ENCODE measurements around the gene GRAMD4.

The GRAMD4 gene, protein sequence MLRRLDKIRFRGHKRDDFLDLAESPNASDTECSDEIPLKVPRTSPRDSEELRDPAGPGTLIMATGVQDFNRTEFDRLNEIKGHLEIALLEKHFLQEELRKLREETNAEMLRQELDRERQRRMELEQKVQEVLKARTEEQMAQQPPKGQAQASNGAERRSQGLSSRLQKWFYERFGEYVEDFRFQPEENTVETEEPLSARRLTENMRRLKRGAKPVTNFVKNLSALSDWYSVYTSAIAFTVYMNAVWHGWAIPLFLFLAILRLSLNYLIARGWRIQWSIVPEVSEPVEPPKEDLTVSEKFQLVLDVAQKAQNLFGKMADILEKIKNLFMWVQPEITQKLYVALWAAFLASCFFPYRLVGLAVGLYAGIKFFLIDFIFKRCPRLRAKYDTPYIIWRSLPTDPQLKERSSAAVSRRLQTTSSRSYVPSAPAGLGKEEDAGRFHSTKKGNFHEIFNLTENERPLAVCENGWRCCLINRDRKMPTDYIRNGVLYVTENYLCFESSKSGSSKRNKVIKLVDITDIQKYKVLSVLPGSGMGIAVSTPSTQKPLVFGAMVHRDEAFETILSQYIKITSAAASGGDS

DNA sequence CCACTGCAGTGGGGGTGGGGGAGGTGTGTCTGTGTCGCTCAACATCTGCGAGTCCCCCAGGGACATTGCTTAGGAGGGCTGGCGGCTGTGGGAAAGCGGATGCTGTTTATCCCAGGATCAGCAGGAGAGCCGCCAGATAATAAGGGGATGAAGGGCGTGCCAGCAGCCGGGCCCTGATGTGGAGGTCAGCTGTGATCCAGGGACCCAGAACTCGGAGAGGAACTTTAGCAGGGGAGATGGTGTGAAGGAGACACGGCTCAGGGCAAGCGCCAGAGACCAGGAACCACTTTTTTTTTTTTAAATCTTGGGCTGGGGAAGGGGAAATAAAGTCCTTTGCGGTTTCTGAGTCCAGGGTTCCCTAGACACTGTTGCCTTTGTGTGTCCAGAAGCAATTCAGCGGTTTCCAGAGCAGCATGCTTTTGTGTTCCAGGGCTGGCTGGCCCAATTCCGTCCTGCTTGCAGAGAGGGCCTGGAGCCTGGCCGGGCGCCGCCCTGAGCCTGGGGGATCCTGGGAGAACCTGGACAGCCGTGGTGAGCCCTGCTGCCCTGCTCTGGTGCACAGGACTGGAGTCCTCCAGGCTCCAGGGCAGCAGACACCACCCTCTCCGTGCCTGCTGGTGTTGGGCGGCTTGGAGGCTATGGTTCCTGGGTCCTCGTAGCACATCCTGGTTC, at the start of gene GRAMD4:
Gene GRAMD4 (plus strand): TSS at position 557 of the 672 bp plus-strand sequence. CDS start 6,414 bp downstream, outside the sequence.
- no peak for DNase-seq

DNA sequence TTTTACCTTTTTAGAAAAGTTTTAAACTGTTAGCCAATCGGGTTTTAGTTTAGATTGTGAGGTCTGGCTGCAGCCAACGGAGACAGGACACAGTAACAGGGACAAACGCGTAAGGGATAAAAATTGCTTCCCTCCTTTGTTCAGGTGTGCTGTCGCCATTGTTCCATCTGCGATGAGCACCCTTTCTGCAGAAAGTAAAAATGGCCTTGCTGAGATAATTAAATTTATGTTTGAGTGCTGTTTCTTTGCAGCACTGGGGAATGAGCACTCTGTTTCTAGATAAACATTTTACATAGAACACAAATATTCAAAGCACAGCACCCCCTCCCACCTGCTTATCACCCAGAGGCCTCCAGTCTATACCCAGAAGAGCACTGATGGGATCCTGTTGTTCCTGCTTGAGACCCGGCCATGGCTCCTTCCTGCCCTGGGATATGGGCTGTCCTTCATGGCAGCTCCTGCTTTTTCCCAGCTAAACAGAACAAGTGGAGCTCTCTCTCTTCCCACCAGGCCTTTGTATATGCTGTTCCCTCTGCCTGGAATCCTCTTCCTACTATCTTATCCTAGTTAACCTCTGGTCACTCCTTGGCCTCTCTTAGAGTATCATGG, 48.4 kb upstream of the GRAMD4 start:
- DNase-seq: no peak

DNA sequence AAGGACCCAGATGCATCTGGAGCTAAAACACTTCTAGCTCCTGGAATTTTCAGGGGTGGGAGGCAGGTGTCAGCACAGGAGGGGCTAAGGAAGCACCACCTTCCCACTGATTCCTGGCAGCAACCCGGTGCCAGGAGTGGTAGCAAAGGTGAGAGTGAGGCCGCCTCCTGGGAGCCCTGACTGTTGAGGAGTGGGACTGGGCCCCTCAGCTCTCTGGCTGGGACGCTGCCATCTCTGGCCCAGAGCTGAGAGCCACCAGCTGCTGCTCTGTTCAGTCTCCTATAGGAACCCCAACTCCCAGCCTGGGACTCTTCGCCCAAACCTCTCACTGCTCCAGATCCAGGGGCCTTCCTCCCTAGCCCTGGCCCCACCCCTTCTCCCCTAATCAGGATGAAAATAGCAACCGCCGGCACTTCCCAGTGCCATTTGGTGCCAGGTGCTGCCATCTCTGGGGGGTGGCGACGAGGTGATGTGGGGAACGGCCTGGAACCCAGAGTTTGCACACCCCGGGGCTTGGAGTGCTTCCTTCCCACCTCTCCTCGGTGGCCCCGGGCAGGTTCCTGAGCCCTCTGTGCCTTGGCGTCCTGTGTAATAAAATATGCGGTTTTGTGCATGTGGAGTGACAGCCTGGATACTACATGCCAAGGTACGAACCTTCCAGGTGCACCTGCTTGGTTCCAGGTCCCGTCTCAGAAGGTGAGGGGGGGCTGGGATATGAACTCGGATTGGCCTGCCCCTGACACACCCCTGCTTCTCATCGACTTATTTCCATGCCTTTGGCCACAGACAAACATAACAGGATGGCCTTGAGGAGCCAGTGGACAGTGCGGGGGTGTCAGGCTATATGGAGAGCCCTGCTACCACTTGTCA, 47.0 kb upstream of the GRAMD4 start:
- DNase-seq: no peak

DNA sequence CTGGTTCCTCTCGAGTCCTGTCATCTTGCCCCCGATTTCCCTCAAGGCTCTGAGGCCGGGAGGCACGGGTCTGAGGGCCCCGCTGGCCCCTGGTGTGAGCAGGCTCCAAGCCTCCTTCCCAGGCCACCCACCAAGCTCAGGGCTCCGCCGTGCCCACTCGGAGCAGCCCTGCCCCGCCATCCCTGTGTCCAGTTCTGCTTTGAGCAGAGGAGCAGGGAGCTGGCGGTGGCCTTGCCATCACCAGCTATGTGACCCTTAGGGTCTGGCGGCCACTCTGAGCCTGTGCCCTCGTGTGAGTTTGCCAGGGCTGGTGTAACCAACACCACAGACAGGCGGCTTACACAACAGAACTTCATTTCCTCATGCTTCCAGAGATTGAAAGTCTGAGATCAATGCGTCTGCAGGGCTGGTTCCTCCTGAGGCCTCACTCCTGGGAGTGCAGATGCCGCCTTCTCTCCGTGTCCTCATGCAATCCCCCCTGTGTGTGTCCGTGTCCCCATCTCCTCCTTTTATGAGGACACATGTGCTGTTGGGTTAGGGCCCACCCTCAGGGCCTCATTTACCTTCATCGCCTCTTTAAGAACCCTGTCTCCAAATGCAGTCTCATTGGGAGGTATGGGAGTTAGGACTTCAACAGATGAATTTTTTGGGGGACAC, 46.3 kb upstream of the GRAMD4 start:
- DNase-seq: no peak

DNA sequence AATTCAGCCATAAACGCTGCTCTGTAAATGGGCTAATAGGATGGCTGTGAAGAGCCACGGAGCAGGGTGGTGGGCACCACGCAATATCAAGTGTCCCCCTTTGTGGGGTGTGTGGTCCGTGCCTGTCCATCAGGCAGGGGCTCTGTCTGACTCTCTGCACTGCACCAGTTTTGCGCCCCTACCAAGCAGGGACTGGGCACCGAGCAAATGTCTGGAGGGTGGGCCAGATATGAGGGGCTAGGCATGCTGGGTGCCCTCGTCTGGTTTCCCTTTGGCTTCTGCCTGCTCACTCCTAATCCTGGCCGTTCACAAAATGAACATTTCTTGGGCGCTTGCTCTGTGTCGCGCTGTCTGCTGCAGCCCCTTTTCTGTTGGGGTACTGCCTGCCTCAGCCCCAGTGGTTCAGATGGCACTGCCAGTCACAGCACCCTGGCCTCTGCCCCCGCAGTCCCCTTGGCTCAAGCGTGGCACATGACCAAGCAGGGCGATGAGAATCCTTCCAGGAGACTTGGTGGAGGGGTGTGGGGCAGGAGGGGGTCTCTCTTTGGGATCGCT, 45.7 kb upstream of the GRAMD4 start:
- DNase-seq: no peak

DNA sequence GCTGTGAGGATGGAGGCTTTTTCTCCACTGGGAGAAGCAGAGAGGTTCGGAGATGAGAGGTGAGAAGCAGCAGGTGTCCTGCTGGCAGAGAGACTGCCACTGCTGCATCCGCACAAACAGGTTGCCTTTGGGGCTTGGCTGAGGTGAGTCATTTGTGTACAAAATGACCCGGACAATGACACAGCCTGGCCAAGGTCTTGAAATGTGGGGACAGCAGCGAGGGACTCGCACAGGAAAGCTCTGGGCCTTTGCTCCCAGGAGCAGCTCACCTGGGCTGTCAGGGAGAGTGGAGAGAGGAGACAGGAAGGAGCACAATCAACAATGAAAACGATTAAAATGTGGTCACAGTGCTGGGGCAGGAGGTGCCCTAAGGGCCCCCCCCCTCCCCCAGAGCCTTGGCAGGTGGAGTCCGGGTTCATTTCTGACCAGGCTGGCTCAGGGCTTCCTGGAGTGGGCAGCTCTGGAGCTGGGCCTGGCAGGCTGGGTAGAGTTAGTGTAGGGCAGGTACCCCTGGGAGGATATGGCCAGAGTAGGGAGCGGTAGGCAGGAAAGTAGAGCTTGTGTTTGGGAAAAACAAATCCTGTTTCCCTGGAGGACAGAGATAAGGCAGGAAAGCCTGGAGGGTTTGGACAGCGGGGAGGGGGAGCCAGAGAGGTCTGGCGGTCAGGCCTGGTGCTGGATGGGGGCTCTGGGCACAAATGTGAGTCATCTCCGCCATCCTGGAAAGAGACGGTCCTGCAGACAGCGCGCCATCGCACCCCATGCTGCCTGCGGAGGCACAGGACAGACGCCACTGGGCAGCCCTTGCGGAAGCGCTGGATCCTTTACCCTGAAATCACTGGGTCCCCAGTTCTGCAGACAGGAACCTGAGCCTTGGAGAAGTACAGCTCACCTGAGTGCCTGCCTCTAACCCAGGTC, 44.9 kb upstream of the GRAMD4 start:
- DNase-seq: no peak

DNA sequence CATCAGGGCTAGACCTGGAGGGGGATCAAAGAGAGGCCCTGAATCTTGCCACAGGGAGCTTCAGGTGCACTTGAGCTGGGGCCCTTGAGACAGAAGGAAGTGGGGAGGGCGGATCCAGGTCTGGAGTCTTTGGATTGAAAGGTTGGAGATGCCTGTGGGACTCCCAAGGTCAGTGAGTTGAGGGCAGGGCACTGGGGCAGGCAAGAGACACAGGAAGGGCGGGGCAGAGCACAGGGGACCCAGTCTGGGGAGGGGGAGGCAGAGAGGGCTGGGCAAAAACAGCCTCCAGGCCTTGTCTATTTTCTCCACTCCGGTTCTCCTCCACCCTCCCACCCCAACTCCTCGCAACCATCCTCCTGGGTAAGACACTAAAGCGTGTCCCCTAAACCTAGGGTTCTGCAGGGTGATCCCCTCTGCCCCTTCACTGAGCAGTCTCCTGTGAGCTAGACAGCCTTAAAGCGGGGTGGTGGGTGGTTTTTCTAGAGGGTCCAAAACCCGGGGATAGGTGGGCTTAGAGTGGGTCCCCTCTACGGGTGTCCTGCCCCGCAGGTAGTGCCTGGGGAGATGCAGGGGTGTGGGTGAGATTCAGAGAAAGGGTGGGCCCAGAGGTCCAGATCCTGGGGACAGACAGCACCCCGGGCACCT, 44.2 kb upstream of the GRAMD4 start:
- DNase-seq: peak; percentile 32

DNA sequence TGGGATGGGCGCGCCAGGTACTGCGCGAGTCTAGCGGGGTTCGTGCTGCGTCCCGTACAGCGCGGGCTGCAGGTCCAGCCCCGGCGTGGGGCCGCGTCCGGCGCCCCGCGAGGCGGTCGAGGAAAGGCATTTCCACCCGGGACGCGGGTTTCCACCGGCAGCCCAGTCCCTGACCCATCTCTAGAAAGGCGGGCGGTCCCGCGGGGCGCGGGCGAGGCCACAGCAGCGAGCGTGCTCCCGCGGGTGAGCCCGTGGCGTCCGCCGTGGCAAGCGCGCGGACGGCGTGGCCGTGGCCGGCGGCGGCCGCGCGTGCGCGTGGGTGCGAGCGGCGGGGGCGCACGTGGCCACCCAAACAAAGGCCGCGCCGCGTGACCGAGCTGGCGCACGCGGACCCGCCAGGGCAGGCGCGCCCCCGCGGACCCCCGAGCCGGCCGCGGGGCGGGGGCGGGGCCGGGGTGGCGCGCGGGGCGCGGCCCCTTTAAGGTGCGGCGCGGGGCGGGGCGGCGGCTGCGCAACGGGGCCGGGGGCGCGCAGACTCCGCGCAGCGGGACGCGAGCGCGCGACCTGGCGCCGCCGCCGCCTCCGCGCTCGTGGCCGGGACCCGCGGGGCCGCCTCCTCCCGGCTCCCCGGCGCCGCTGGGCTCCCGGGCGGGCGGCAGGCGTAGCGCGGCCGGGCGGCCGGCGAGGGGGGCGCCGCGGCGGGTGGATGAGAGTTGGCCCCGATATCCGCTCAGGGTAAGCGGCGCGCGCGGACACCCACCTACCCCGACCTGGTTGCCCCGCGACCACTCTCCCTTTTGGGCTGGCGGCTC, 43.4 kb upstream of the GRAMD4 start:
- DNase-seq: peak; percentile 59

DNA sequence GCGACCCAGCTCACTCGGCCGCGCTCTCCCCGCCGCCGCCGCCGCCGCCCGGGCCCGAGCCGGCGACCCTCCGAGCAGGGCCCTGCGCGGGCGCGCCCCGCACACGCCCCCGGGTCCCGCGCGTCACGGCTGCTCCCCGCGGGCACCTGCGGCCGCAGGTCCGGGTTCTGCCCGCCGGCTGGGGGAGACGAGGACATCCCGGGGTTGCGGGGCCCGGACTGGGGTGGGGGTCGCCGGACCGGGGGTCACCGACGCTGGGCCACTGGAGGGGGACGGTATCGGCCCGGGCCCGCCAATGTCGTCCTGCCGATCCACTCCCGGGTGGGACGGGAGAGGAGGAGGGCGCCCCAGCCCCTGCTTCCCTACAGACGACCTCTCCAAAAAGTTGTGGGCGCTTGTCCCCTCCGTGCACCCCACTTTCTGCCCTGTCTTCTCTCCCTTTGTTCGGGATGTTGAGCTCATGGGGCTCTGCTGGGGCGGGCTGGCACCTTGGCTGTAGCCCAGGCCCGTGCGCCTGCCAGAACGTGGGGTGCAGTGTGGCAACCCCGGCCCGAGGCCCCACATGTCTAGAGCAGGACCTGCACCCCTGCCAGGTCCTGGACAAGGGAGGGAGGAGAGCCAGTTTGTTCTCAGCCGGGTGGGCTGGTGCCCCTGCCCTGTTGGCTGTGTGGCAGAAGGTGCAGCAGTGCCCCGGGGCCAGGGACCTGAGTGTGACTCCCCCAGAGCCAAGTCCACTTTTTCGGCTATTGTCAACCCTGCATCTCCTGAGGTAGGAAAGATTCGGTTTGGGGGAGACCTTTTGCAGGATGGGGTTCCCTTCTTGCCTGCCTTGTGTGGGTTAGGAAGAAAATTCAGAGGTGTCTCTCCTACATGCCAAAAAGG, 42.6 kb upstream of the GRAMD4 start:
- DNase-seq: peak; percentile 35

DNA sequence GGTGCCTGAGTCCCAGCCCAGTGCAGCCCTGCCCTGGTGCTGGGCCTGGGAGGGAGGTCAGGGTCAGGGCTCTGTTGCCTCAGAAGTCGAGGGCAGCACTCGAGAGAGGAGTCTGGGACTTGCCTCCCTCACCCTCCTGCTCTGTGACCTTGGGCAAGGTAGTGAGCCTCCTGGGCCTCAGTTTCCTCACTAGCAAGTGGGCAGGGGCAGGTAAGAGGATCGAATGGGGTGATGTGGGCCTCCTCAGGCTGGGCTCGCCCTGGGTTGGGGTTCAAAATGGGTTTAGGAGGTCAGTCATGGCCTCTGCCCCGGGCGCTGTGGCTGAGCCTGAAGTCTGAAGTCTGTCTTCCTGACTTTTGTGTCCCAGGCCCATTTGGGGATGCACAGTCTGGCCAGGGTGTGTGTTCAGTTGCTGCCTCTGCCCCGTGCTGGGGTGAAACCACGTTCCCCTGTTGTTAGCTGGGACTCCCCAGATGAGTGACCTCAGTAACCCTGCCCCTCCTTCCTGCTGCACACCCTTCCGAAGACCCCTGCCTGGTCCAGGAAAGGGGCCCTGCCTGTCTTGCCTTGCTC, 41.8 kb upstream of the GRAMD4 start:
- peak; percentile 39 for DNase-seq

DNA sequence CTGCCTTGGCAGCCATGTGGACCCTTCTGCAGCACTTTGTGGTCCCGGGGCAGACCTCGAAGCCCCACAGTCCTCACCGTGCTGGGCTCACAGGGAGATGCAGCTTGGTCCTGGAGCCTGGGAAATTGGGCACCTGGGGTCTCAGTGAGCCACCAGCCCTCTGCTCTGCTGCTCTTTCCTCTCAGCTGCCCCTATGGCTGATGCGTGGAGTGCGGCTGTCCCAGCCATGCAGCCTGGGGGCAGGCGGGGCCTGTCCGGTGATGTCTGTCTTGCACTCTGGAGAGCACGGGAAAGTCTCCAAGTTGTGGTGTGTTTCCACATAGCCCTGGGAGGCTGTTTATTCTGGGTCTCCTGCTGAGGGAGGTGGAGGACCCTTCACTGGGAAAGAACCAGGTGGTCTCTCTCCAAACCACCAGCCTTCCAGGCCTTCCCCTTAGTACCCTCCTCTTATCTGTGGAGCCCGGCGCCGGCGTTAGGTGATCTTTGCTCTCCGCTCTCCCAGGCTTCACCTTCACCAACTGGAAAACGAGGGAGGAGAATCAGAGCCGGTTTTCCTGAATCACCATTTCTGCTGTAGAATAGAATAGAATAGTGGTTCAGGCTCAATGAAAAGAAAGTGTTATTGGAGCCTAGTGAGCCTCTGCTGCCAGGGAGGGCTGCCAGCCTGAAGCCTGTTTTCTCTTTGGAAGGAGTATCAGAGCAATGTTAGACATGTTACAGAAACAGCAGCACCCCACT, 41.2 kb upstream of the GRAMD4 start:
- DNase-seq: peak; percentile 55

DNA sequence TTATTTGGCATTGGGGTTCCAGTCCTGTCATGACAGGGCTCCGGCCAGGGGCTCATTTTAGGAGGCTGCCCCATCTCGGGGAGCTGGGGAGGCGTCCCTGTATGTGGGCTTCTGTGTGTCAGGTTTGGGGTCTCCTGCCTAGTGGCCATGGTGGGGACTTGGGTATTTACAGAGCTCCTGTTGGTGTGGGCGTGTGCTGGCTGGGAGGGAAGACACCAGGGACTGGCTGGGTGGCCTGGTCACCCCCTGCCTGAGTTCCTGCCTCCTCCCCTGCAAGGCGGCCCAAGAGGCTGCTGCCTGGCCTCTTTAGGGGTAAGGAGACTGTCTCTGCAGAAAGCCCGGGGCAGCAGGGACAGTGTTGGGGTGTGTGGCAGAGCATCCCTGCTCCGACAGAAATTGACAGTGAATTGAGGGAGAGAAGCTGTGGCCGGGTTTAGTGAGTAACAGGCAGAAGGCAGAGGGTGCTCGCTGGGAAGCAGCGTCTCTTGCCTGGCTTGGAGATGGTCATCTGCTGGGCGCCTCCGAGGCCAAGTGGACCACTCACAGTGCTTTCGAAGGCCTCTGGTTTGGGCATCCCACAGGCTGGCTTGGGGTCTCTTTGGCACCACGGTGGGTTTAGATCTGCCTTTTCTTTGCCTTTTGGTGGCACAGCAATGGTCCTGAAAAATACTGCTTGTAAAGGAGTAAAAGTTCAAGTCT, 40.3 kb upstream of the GRAMD4 start:
- peak; percentile 40 for DNase-seq

DNA sequence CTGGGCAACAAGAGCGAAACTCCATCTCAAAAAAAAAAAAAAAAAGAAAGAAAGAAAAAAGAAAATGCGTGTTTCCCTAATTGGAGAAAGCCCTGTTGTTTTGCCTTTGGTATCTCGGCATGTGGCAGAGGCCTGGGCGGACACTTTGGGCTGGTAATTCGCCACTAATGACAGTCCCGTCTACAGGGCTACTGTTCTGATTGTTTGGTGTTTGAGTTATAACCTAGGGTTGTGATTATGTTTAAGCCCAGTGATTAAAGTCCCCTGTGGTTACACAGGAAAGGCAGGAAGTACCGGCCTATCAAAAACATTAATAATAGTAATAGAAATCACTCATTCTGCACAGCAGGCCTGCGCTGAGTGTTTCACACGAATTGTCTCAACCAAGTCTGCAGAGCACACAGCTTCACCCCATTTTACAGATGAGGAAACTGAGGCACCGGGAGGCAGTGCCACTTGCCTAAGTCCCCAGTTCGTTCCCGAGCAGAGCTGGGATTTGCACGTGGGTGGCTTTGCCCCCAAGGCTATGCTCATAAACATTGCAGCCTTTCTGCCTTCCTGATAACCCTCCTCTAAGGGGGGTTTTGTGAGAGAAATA, 39.1 kb upstream of the GRAMD4 start:
- DNase-seq: no peak

DNA sequence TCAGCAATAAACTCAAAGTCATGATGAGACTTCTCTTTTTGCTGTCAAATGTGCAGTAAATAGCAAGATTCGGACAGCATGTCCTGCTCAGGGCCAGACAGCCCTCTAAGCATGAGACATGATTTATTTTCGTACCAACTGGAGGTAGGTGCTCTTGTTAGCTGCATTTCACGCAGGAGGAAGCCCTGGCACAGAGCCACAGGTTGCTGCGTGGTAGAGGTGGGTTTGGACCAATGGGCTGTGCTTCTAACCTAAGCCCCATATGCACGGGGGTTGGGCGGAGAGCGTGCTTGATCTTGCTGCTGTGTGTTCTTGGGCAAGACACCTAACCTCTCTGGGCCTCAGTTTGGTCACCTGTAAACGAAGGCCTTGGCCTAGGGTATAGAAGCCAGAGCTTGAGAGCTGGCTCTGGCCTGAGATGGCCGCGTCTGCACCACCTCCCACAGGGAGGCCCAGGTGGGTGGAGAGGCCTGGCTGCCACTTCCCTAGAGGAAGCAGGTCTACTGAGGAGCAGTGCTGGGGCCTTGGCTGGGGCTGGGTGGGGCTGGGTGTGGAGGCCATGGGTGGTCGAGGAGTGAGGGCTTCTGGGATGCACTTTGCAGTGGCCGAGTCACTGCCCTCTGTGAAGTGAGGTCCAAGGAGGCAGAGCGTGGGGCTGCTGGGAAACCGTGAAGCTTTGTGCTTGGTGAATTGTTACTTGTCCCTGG, 38.5 kb upstream of the GRAMD4 start:
- peak; percentile 45 for DNase-seq

DNA sequence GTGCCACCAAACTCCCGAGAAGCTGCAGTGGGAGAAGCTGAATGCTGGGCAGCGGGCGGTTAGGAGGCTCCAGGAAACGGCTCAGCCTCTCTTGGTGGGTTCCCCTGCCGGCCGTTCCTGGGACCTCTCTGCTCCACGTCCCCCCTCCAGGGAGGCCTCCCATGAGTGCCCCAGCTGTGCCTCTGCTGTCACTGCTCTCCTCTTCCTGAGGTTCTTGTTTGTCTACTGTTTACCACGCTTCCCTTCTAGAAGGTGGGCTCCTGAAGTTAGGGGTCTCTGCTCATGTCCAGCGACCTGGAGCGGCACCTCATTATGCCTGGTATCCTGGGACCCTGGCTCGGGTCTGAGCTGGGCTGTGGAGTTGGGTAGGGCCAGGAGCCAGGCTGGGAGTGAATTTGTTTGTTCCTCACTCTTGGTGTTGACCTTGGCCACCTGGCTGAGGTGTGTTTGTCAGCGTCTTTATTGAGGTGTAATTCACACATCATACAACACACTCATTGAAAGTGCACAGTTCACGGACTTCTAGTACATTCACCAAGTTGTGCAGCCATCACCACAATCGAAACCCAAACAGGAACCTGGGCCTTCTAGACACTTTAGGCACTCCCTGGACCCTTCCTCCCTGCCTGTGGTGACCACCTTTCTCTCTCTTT, 37.8 kb upstream of the GRAMD4 start:
- no peak for DNase-seq
